Lung (tissue), 12 donors: Measurements from ENCODE around the gene MYO5B. TPM values are rescaled to one million over a fixed set of nuclear protein-coding genes. Genes with fewer than 3 reads are reported as not detected.

Experiments used
- ATAC-seq: fragments of 200-7000 bp; cut with Tn5 transposase; one replicate; pipeline ENCODE4 v1.9.1; 2020; ENCODE audit warnings: moderate number of reproducible peaks; ENCODE audit not compliant: insufficient read depth, low FRiP score
- DNase-seq, 3 donors: peaks; one replicate each; pipeline ENCODE4 v3.0.0-alpha.2; 2013 to 2017
- H3K27ac ChIP-seq, 2 donors: one replicate each; pipeline ENCODE4 v1.5.1; 2013; ENCODE audit warnings: mild to moderate bottlenecking in 2 of 2, moderate library complexity in 2 of 2, control low read depth in 1 of 2, inconsistent platforms in 1 of 2, low read depth in 1 of 2, low read length in 1 of 2
- H3K27me3 ChIP-seq, 3 donors: one replicate each; pipeline ENCODE4 v1.5.1; 2013; ENCODE audit warnings: low read length in 2 of 3; ENCODE audit not compliant: control insufficient read depth in 3 of 3, insufficient read depth in 3 of 3
- H3K36me3 ChIP-seq, 4 donors: one replicate each; pipeline ENCODE4 v1.5.1; 2013; ENCODE audit warnings: low read length in 4 of 4, mild to moderate bottlenecking in 1 of 4, moderate library complexity in 1 of 4; ENCODE audit not compliant: control insufficient read depth in 4 of 4, insufficient read depth in 4 of 4
- H3K4me1 ChIP-seq, 5 donors: one replicate each; pipeline ENCODE4 v1.5.1; 2013; ENCODE audit warnings: low read length in 5 of 5, mild to moderate bottlenecking in 2 of 5, moderate library complexity in 1 of 5; ENCODE audit not compliant: control insufficient read depth in 5 of 5, insufficient read depth in 5 of 5
- H3K4me3 ChIP-seq: one replicate; pipeline ENCODE4 v1.5.1; 2013; ENCODE audit warnings: mild to moderate bottlenecking, control low read depth, moderate library complexity
- H3K9ac ChIP-seq, 2 donors: one replicate each; pipeline ENCODE4 v1.5.1; 2013; ENCODE audit warnings: low read length in 2 of 2, control low read depth in 1 of 2; ENCODE audit not compliant: insufficient read depth in 1 of 2
- H3K9me3 ChIP-seq, 4 donors: one replicate each; pipeline ENCODE4 v1.5.1; 2013; ENCODE audit warnings: low read length in 3 of 4, mild to moderate bottlenecking in 1 of 4, moderate library complexity in 1 of 4; ENCODE audit not compliant: control insufficient read depth in 4 of 4, insufficient read depth in 3 of 4
- WGBS, 2 donors: extraction: QIAGEN DNeasy Blood & Tissue Kit; methylation state at CpG; one replicate each; pipeline ENCODE4 v1.1.7; 2013; 5-methylcytosine and 5-hydroxymethylcytosine counted together
- polyA plus RNA-seq, 2 donors: library from polyadenylated mRNA; stranded (reverse); fragments of 200-250 nt; gene quantifications; one replicate each; pipeline ENCODE4 v1.2.1, GENCODE V29; 2013
- total RNA-seq, 2 donors: library from RNA; depleted of rRNA in 1 of 2; stranded (reverse); fragments of >200 nt in 1 of 2; gene quantifications; one replicate each; pipeline ENCODE4 v1.2.1, GENCODE V29; 2014 to 2021
- TF ChIP-seq, protein P1 (sequence below): IDR thresholded peaks from 2 replicates; pipeline ENCODE4 v1.5.1; 2012; ENCODE audit warnings: mild to moderate bottlenecking; ENCODE audit errors: control extremely low read depth, extremely low read depth
- donor health status: control.
- donor health status: control.
- donor health status: Bipolar disorder and iron deficiency.
- donor health status: healthy.
- donor health status: DM: yes; HTN: yes; CAD: no.

MYO5B gene
- total and polyA plus RNA-seq, 4 donors = 9.7 to 25.6 (median 19.7) TPM

DNA sequence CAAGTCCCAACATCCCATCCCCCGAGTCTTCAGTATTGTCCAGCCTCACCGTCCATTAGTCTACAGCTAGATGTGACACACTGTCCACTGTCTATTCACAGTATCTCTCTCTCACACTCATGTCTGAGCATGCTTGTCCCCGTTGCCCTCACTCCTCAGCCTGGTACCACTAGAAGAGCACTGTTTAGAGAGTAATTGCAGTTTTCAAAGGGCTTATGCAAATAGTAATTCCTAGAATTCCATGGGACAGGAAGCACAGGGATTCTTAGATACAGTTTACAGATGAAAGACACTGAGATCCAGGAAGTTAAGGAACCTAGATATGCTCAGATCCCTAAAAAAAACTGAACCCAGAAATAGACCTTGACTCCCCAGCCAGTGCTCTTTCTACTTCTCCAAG lies 125.5 kb downstream of the MYO5B start:
- WGBS, 2 donors = 87 to 88% methylated on average over 3 of the region's 3 CpGs
- no peak for DNase-seq

DNA sequence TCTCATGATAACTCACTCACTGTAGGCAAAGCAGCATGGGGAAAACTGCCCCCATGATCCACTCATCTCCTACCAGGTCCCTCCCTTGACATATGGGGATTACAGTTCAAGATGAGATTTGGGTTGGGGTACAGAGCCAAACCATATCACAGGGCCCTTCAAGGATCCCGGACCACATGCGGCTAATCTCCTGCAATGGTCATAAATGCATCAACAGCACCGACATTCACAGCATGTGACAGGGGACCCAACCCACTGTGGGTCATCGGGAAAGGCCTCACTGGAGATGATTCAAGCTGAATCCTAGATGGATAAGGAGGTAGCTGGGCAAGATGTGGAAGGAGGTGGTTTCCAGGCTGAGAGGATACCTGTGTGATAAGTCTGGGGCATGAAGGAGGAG lies 129.4 kb downstream of the MYO5B start:
- no peaks in the 10 kb centered on the region for H3K9me3 ChIP-seq
- no peak overlapping the region for H3K4me3 ChIP-seq
- H3K9ac ChIP-seq = no peak overlapping the region
- H3K27ac ChIP-seq = no peak overlapping the region
- H3K36me3 ChIP-seq = no peaks in the 10 kb centered on the region
- TF ChIP-seq, protein P1, sequence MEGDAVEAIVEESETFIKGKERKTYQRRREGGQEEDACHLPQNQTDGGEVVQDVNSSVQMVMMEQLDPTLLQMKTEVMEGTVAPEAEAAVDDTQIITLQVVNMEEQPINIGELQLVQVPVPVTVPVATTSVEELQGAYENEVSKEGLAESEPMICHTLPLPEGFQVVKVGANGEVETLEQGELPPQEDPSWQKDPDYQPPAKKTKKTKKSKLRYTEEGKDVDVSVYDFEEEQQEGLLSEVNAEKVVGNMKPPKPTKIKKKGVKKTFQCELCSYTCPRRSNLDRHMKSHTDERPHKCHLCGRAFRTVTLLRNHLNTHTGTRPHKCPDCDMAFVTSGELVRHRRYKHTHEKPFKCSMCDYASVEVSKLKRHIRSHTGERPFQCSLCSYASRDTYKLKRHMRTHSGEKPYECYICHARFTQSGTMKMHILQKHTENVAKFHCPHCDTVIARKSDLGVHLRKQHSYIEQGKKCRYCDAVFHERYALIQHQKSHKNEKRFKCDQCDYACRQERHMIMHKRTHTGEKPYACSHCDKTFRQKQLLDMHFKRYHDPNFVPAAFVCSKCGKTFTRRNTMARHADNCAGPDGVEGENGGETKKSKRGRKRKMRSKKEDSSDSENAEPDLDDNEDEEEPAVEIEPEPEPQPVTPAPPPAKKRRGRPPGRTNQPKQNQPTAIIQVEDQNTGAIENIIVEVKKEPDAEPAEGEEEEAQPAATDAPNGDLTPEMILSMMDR = no peak
- ATAC-seq (no peak), DNase-seq (no peak)
- whole genome bisulfite sequencing, 2 donors = 81 to 93% methylated on average over 4 of the region's 4 CpGs
- H3K4me1 ChIP-seq = peaks cover 0 to 3% (median 0%) of the 10 kb centered on the region in 5 donors
- peaks cover 0 to 3% (median 0%) of the 10 kb centered on the region in 3 donors for H3K27me3 ChIP-seq

More for the DNA sequence above, 125.5 kb downstream of the MYO5B start:
- no peak overlapping the region for H3K4me3 ChIP-seq
- H3K9me3 ChIP-seq = peaks cover 0 to 2% (median 0%) of the 10 kb centered on the region in 4 donors
- no peaks in the 10 kb centered on the region for H3K36me3 ChIP-seq
- no peak overlapping the region for H3K9ac ChIP-seq
- no peaks in the 10 kb centered on the region for H3K27me3 ChIP-seq
- no peaks in the 10 kb centered on the region for H3K4me1 ChIP-seq
- ATAC-seq = no peak
- TF ChIP-seq, protein P1 = no peak
- no peak overlapping the region for H3K27ac ChIP-seq

DNA sequence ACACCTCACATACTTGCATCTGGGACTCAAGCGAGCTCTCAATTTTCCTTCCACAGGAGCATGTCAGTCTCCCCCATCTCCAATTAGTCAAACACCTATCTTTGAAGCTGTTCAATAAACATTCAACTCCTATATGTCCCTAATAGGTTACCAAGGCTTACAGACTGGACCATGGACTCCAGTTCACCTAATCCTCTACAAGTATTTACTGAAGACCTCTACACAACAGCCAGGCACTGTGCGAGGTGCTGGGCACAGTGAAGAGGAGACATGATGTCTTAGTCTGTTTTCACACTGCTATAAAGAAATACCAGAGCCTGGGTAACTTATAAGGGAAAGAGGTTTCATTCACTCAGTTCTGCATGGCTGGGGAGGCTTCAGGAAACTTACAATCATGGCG lies 129.9 kb downstream of the MYO5B start:
- ATAC-seq = no peak
- H3K27me3 ChIP-seq = peaks cover 0 to 3% (median 0%) of the 10 kb centered on the region in 3 donors
- H3K9me3 ChIP-seq = no peaks in the 10 kb centered on the region
- no peak overlapping the region for H3K9ac ChIP-seq
- peaks cover 0 to 8% (median 0%) of the 10 kb centered on the region in 5 donors for H3K4me1 ChIP-seq
- 90 to 93% methylated on average over 3 of the region's 3 CpGs for WGBS, 2 donors
- DNase-seq = no peak
- TF ChIP-seq, protein P1 = no peak
- H3K36me3 ChIP-seq = no peaks in the 10 kb centered on the region
- H3K4me3 ChIP-seq = no peak overlapping the region
- H3K27ac ChIP-seq = no peak overlapping the region
